ENCODE results near the gene ATP10A.

Gene ATP10A

GRCh38 chr15:25863111-25863967 is at the start of gene ATP10A:
Gene ATP10A, minus strand, starts transcription at chr15:25863327. Its CDS starts 231 bp downstream, at chr15:25863096.
- DNase-seq (ENCODE audit: low spot score): peak; percentile 57

- DNase-seq (ENCODE audit: low spot score): no peak
Measured at GRCh38 chr15:25912035-25912434, 48.9 kb upstream of the ATP10A start.

GRCh38 chr15:25910832-25911231 is 47.7 kb upstream of the ATP10A start:
- DNase-seq (ENCODE audit: low spot score): no peak

- DNase-seq (ENCODE audit: low spot score): no peak
Measured at GRCh38 chr15:25909806-25910205, 46.7 kb upstream of the ATP10A start.

- no peak for DNase-seq (ENCODE audit: low spot score)
Measured at GRCh38 chr15:25909325-25909724, 46.2 kb upstream of the ATP10A start.

- DNase-seq (ENCODE audit: low spot score): peak; percentile 83
Measured at GRCh38 chr15:25905140-25905539, 42.0 kb upstream of the ATP10A start.

- peak; percentile 73 for DNase-seq (ENCODE audit: low spot score)
Measured at GRCh38 chr15:25903024-25903581, 40.0 kb upstream of the ATP10A start.

GRCh38 chr15:25901811-25902605 is 38.9 kb upstream of the ATP10A start:
- DNase-seq (ENCODE audit: low spot score): peak; percentile 10

GRCh38 chr15:25900901-25901300 is 37.8 kb upstream of the ATP10A start:
- DNase-seq (ENCODE audit: low spot score): peak; percentile 86

- no peak for DNase-seq (ENCODE audit: low spot score)
Measured at GRCh38 chr15:25900431-25900830, 37.3 kb upstream of the ATP10A start.

- DNase-seq (ENCODE audit: low spot score): peak; percentile 20
Measured at GRCh38 chr15:25899870-25900269, 36.7 kb upstream of the ATP10A start.

GRCh38 chr15:25897658-25898057 is 34.5 kb upstream of the ATP10A start:
- DNase-seq (ENCODE audit: low spot score): no peak

- no peak for DNase-seq (ENCODE audit: low spot score)
Measured at GRCh38 chr15:25894371-25894902, 31.3 kb upstream of the ATP10A start.

- no peak for DNase-seq (ENCODE audit: low spot score)
Measured at GRCh38 chr15:25893596-25893995, 30.5 kb upstream of the ATP10A start.

GRCh38 chr15:25892126-25892525 is 29.0 kb upstream of the ATP10A start:
- DNase-seq (ENCODE audit: low spot score): peak; percentile 88

- DNase-seq (ENCODE audit: low spot score): no peak
Measured at GRCh38 chr15:25891081-25891480, 28.0 kb upstream of the ATP10A start.

GRCh38 chr15:25890529-25890928 is 27.4 kb upstream of the ATP10A start:
- DNase-seq (ENCODE audit: low spot score): no peak

GRCh38 chr15:25887870-25888269 is 24.7 kb upstream of the ATP10A start:
- no peak for DNase-seq (ENCODE audit: low spot score)

- DNase-seq (ENCODE audit: low spot score): no peak
Measured at GRCh38 chr15:25886498-25887140, 23.5 kb upstream of the ATP10A start.

GRCh38 chr15:25884370-25884769 is 21.2 kb upstream of the ATP10A start:
- DNase-seq (ENCODE audit: low spot score): peak; percentile 37

- peak; percentile 99 for DNase-seq (ENCODE audit: low spot score)
Measured at GRCh38 chr15:25883463-25884259, 20.5 kb upstream of the ATP10A start.
